Eye (tissue), 1 donor: Measurements from ENCODE around the gene ARHGEF16.
A peak's percentile ranks its signal among the peaks of the same experiment; 100 is the strongest.

Experiments
- DNase-seq: peaks from one replicate; pipeline ENCODE4 v3.0.0-alpha.2; 2015

ARHGEF16 gene

DNA sequence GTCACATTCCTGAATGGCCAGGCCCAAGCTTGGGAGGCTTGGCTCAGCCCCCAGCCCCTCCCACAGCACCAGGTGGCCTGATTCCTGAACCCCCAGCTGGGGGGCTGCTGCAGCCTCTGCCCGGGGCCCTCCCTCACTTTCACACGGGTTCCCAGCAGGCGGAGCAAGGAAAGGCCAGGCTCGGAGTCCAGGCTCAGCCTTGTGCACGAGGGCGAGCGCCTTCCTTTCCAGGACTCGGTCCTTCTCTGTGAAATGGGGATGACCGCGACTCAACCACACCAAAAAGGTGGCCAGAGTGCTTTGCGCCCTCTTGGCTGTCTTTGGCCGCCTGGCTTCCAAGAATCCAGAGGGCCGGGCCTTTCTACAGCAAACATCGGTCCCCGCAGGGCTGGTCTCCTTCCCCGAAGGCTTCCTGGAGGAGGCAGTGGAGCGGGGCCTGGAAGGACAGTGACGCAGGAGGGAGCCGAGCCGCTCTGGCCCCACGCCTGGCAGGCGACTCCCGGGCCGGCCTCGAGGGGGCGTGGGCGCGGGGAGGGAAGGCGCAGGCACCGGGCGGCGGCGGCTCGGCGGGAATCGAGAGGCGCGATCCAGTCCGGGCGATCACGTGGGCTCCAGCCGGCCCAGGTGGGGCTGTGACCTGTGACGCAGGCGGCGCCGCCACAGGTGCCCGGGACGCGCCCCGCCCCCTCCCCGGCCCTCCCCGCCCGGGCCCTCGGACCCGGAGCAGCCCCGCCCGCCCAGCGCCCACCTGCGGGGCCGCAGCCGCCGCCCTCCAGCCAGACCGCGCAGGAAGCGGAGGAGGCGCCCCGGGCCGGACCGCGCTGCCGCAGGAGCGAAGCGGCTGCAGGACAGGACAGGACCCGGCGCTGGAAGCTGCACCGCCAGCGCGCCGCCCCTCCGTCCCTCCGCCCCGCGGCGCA, at the start of gene ARHGEF16:
Gene ARHGEF16 (plus strand): TSS at position 775 of the 920 bp plus-strand sequence. CDS start 8,420 bp downstream, outside the sequence.
- DNase-seq = peak; percentile 74

DNA sequence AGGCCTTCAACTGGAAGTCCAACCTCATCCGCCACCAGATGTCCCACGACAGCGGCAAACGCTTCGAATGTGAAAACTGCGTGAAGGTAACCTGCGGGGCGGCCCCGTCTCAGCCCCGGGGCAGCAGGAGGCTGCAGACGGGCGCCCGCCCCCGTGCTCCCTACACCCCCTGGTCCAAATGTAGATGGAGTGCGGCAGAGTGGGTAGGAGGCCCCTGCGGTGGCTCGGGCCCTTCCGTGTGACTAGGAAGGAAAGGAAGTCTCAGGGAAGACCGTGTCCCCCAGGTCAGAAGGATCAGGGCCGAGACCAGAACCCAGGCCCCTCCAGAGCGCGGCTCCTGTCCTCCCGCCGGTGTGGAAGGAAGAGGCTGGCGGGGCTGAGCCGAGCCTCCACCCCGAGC, 49.7 kb upstream of the ARHGEF16 start:
- no peak for DNase-seq

- no peak for DNase-seq
Observed at GRCh38 chr1:3405491-3405890, 49.0 kb upstream of the ARHGEF16 start.

GRCh38 chr1:3405974-3406867, 48.2 kb upstream of the ARHGEF16 start:
- no peak for DNase-seq

DNA sequence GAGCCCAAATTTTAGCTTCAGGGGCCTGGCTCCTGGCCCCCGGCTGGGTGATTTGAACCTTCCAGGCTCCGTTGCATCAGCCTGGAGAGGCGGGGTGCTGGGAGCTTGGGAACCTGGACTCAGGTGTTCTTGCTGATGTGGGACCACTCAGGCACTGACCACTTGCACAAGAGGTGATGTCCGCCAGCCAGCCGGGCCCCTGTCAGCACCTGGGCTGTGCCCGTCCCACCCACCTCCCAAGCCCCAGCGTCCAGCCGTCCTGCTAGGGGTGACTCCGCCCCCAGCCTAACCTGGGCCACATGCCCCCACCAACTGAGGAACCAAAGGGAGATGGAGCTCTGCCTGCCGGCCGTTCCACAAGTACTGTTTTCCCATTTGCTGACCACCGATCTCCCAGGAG, 47.4 kb upstream of the ARHGEF16 start:
- DNase-seq = no peak

- no peak for DNase-seq
Observed at GRCh38 chr1:3408751-3409266, 45.7 kb upstream of the ARHGEF16 start.

DNA sequence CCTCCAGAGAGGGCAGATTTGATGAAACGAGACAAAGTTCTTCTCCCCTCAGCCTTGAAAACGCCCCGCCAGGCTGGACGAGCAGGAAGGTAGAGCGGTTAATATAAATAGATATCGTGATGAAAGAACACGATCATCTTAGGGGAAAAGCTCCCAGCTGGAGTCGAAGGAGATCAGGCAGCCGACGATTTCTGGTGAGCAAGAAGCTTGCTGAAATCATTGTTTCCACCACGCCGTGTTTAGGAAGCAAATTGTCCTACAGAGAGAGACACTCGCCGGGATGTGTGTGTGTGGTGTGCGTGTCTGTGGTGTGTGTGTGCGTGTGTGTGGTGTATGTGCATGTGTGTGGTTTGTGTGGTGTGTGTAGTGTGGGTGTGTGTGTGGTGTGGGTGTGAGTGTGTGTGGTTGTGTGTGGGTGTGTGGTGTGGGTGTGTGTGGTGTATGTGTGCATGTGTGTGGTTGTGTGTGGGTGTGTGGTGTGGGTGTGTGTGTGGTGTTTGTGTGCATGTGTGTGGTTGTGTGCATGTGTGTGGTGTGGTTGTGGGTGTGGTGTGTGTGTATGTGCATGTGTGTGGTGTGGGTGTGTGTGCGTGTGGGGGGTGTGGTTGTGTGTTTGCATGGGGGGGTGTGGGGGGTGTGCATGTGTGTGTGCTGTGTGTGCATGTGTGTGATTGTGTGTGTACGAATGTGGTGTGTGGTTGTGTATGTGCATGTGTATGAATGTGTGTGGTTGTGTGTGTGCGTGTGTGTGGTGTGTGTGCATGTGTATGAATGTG, 44.9 kb upstream of the ARHGEF16 start:
- DNase-seq = no peak

GRCh38 chr1:3410142-3410925, 44.1 kb upstream of the ARHGEF16 start:
- peak; percentile 86 for DNase-seq

- no peak for DNase-seq
Observed at GRCh38 chr1:3411806-3412205, 42.7 kb upstream of the ARHGEF16 start.

- no peak for DNase-seq
Observed at GRCh38 chr1:3412376-3412775, 42.1 kb upstream of the ARHGEF16 start.

DNA sequence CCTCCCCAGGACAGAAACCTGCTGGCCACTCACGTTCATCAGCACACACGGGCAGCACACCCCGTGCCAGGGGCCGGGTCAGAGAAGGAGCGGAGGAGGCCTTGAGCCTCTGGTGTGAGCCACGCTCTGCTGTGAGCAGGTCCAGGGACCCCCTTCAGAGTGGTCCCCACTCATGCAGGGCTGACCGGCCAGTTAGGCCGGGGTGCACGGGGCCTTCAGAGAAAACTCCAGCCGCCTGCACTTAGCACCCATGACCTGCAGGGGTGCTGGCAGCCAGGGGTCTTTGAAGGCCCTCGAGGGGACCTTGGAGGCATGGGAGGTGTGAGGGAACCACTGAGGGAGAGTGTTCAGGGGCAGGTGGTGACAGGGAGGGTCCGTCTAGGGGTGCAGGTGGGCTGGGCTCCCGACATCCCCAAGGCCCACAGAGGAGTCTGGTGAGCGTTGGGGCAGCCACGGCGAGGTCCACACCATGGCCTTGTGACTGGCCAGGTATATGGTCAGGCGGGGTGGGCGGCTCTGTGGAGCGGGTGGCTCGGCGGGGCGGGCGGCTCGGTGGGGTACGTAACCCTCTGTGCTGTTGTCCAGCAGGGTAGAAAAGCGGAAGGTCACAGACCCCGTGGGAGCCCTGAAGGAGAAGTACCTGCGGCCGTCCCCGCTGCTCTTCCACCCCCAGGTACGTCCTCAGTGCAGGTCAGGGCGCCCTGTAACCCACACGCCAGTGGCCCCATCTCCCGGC, 40.3 kb upstream of the ARHGEF16 start:
- DNase-seq = no peak

DNA sequence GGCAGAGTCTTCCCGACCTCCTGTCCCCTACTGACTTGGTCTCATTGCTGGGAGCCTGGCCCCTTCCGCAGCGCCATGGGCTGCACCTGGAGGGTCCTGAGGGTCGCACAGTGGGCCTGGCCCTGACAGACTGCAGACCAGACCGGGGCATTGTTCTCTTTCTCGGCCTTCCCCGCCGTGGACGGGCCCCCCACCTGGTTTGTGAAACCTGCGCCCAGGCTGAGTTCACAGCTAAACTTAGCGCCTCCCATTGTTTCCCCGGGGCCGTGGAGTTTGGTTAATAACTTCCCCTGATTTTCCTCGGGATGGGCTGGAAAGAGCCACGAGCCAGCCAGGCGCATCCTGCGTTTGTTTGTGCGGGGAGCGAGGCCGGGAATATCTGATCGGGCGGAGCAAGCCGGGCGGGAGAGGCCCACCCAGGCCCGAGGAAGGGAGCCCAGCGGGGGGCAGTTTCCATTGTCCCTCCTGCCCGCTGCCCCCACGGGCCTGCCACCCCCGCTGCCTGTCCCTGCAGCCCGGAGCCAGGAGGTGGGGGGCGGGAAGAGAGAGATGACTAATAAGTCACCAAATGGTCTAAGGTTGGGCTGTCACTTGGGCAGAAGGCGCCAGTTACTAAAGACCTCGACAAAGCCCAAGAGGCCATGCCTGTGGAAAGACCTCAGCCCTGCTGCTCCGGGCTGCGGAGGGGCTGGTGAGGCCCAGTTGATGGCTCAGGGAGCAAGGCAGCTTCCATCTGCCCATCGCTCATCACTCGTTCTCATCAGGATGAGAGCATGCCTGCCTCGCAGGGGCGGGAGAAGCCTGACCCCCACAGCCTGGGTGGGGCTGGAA, 39.0 kb upstream of the ARHGEF16 start:
- peak; percentile 34 for DNase-seq

DNA sequence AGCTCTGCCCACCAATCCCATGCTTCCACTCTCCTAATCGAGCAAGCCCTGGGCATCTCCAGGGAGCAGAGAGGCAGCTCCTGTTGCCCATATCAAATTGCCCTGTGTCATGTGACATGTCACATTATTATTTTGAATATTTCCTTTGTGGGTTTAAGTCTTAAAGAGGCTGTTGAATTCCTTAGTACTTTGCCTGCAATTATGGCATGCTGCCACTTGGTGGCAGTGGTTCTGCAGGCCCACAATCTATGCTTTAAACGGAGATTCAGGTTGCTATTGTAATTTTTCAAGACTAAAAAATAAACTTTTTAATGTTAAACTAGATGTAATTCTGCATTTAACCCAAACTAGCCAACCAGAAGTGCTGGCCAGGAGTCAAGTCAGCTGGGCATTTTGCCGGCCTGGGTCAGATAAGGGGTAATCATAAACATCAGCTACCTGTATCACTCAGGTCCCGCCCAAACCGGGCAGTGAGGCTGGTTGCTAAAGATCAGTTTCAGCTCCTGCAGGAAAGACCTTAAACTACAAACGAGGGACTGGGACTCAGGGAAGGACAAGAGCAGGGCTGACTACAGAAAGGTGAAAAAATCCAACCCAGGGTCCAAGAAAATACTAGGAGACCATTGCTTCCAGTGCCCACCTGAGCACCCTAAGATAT, 37.3 kb upstream of the ARHGEF16 start:
- no peak for DNase-seq

- no peak for DNase-seq
Observed at GRCh38 chr1:3417934-3418333, 36.5 kb upstream of the ARHGEF16 start.

- no peak for DNase-seq
Observed at GRCh38 chr1:3418600-3418999, 35.9 kb upstream of the ARHGEF16 start.

DNA sequence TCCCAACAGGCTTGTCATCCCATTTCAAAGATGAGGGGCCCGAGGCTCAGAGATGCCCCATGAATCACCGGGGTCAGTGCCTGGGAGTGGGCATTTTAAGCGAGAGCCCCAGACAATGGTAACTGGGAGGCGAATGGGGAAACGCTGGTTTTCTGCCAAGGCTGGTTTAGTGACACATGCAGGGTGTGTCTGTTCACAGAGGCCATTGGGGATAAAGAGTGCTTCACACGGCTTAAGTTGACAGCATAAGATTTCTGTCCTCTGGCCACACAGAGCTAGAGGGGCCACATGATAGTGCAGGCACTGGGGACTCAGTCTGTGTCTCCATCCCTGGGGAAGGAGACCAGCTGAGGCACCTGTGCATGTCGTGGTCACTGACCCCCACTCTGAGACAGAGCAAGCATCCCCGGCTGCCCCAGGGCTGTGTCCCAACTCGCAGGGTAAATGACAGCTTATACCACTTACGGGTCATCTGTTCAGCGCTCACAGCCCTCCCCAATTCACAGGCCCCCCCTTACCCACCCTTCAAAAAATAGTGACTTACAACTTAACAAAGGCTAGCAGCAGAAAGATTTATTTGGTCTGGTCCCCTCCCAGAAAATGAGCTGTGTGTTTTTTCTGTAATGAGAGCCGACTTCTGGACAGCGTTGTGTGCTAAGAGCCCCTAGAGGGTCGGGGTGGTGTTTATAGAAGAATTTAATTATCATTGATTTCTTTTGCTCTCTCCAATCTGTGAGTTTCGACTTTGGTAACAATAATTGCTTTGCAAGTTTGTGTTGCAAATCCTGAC, 34.9 kb upstream of the ARHGEF16 start:
- no peak for DNase-seq

GRCh38 chr1:3420218-3420951, 34.1 kb upstream of the ARHGEF16 start:
- no peak for DNase-seq

GRCh38 chr1:3422638-3423037, 31.8 kb upstream of the ARHGEF16 start:
- DNase-seq = no peak
